ENCODE measurements around the gene NR1H2. TPM values are rescaled to one million over a fixed set of nuclear protein-coding genes. Genes with fewer than 3 reads are reported as not detected.
A peak's percentile ranks its signal among the peaks of the same experiment; 100 is the strongest.

The NR1H2 gene
- polyA plus RNA-seq, 12 donors = 16.0 to 30.8 (median 17.6) TPM; not detected in 1

DNA sequence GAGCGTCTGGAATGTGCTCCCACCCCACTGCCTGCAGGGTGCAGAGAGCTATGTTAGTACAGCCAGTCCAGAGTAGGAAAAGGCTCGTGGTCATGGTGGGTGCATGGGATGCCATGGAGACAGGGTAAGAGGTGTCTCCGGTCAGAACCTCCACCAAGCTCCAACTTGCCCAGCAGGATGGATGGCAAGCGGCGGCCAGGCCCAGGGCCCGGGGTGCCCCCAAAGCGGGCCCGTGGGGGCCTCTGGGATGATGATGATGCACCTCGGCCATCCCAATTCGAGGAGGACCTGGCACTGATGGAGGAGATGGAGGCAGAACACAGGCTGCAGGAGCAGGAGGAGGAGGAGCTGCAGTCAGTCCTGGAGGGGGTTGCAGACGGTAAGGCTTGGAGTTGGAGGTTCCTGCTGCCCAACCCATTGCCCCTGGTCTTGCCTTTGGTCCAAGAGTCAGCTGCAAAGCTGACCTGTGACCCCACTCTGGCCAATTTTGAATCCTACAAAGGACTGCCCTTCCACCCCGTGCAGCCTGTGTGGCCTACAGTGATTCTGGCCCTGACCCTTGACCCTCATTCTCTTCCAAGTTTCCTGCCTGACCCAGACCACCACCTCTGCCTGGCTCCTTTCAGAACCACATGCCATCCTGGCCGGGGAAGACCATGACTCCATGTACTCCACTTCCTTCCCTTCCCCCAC, 22.6 kb downstream of the NR1H2 start:
- no peak for DNase-seq

DNA sequence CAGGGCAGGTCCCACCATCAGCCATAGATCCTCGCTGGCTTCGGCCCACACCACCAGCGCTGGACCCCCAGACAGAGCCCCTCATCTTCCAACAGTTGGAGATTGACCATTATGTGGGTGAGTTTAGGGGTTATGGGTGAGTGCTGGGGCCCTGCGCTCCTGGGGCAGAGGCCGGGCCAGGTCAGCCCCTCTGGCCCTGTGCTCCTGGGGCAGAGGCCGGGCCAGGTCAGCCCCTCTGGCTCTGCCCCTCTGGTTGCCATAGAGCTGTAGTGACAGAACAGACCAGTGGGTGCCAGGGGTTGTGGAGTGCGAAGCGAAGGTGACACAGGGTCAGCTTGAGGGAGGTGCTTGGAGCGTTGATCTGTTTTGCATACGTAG, 23.1 kb downstream of the NR1H2 start:
- no peak for DNase-seq

DNA sequence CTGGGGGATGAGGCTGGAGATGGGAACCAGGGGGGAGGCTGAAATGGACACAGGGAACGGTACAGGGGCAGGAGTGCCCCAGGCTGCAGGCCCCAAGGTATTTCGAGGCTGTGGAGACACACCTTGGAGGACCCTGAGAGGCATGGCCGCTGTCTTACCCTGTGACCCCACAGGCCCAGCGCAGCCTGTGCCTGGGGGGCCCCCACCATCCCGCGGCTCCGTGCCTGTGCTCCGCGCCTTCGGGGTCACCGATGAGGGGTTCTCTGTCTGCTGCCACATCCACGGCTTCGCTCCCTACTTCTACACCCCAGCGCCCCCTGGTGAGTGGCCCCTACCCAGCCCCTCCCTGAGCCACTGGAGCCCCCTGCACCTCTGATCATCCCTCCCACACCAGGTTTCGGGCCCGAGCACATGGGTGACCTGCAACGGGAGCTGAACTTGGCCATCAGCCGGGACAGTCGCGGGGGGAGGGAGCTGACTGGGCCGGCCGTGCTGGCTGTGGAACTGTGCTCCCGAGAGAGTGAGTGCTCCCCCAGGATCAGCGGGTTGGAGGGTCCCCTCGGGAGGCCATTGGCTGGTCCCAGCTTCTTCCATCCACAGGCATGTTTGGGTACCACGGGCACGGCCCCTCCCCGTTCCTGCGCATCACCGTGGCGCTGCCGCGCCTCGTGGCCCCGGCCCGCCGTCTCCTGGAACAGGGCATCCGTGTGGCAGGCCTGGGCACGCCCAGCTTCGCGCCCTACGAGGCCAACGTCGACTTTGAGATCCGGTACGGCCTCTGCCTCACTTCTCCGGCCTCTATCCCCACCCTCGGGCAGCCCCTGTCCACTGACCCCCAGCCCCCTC, 25.6 kb downstream of the NR1H2 start:
- DNase-seq = no peak

DNA sequence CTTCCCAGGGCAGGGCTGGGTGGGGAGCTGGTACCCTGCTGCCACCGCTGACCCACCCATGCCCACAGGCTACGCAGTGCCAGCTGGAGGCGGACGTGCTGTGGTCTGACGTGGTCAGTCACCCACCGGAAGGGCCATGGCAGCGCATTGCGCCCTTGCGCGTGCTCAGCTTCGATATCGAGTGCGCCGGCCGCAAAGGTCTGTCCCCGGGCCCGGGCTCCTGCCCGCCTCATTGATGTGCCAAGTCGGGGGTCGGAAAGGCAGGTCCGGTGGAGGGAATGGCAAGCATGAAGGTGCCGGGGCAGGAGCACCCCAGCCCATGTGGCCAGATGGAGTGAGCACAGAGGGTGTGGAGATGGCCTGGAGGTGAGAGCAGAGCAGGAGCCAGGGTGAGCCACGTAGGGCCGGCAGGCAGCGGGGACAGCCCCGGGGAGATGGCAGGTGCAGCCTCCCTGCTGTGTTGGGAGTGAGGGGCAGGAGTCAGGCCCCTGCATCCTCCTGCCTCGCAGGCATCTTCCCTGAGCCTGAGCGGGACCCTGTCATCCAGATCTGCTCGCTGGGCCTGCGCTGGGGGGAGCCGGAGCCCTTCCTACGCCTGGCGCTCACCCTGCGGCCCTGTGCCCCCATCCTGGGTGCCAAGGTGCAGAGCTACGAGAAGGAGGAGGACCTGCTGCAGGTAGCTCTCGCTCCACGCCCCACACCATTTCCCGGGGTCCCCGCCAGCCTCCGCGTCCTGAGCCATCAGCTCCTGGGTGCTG, 26.5 kb downstream of the NR1H2 start:
- DNase-seq = no peak

DNA sequence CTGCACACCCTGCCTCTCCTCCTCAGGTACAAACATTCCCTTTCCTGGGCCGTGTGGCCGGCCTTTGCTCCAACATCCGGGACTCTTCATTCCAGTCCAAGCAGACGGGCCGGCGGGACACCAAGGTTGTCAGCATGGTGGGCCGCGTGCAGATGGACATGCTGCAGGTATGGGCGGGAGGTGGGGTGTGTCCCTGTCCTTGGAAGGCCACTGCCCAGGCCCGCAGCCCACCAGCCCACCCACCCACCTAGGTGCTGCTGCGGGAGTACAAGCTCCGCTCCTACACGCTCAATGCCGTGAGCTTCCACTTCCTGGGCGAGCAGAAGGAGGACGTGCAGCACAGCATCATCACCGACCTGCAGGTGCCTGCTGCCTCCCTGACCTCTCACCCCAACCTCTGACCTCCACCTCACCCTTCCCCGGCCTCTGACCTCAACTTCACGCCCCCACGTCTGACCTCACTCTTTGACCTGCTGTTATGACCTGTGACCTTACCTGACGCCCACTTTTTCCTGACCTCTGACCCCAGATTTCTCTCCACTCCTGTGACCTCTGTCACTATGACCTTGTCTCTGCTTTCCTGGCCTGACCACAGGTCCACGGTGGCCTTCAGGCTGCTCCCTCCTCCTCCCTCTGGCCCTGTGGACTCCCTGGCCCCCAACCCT, 30.0 kb downstream of the NR1H2 start:
- DNase-seq = no peak

DNA sequence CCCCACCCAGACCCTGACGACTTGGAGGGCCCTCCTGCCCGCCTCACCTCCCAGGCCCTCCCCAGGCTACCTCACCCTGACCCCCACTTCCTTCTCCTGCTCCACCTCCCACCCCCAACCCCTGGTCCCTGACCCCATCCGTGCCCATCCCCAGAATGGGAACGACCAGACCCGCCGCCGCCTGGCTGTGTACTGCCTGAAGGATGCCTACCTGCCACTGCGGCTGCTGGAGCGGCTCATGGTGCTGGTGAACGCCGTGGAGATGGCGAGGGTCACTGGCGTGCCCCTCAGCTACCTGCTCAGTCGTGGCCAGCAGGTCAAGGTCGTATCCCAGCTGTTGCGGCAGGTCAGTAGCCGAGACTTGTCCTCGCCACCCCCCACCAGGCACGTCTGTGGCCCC, 30.6 kb downstream of the NR1H2 start:
- no peak for DNase-seq

DNA sequence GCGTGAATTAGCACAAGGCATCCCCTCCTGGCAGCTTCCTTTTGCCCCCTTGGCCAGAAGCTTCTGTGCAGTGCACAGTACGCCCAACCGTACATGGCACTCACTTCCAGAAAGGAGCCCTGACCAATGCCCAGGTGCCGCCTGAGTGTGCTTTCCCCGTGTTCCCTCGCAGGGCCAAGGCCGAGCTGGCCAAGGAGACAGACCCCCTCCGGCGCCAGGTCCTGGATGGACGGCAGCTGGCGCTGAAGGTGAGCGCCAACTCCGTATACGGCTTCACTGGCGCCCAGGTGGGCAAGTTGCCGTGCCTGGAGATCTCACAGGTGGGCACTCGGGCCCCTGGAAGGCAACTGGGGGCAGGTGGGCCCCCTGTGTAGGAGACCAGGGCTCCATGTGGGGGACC, 33.1 kb downstream of the NR1H2 start:
- no peak for DNase-seq

DNA sequence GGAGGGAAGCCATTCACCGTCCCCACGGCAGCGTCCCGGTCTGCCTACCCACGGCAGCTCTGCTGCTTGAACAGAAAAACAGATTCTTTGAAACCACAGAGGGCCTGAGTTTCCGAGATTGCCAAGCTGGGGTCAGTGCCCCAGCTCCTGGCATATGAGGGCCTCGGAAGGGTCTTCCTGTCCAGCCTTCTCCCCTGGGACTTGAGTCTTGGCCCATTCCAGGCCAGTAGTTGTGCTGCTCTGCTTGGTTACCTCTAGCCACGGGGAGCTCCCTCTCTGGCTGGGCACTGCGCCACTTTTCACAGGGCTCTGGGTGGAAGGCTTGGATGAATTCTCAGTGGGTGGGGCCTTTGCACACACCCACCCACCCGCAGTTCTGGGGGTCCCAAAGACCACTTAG, 33.9 kb downstream of the NR1H2 start:
- no peak for DNase-seq

DNA sequence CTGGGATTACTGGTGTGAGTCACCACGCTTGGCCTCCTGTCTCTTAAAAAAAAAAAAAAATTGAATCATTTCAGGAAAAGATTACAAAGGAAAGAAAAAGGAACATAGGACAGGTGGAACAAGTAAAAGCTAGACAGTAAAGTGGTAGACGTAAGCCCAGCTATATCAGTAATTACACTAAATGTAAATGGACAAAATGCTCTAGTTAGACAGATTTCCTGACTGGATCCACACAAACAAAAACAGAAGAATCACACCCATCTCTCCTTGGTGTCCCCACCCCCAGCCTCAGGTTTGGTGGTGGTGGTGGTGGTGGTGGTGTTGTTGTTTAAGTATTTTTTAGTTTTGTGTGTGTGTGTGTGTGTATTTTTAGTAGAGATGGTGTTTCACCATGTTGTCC, 36.2 kb downstream of the NR1H2 start:
- no peak for DNase-seq

DNA sequence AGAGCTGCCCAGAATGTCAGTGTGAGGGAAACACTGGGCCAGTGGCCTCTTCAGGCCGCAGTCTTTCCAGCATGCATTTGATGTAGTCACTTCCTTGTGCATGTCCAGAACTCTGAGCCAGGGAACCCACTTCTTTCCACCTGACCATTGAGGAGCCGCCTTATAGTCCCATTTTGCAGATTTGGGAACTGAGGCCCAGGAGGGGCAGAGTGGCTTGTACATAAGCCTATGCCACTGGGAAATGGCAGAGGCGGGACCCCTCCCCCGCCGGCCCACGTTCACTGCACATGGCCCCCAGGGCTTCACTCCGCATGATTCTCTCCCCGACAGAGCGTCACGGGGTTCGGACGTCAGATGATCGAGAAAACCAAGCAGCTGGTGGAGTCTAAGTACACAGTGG, 36.8 kb downstream of the NR1H2 start:
- DNase-seq = no peak

DNA sequence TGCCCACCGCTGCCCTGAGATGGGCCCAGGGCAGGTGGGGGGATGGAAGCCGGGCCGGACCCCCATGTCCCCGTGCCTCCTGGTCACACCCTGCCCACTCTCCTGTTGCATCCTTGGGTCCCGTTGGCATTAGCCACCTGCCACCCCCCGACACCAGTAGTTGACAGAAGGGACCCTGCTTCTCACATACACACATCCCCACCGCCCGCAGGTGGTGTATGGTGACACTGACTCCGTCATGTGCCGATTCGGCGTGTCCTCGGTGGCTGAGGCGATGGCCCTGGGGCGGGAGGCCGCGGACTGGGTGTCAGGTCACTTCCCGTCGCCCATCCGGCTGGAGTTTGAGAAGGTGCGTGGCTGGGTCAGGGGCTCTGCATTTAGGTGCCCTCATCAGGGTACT, 37.3 kb downstream of the NR1H2 start:
- DNase-seq = no peak

DNA sequence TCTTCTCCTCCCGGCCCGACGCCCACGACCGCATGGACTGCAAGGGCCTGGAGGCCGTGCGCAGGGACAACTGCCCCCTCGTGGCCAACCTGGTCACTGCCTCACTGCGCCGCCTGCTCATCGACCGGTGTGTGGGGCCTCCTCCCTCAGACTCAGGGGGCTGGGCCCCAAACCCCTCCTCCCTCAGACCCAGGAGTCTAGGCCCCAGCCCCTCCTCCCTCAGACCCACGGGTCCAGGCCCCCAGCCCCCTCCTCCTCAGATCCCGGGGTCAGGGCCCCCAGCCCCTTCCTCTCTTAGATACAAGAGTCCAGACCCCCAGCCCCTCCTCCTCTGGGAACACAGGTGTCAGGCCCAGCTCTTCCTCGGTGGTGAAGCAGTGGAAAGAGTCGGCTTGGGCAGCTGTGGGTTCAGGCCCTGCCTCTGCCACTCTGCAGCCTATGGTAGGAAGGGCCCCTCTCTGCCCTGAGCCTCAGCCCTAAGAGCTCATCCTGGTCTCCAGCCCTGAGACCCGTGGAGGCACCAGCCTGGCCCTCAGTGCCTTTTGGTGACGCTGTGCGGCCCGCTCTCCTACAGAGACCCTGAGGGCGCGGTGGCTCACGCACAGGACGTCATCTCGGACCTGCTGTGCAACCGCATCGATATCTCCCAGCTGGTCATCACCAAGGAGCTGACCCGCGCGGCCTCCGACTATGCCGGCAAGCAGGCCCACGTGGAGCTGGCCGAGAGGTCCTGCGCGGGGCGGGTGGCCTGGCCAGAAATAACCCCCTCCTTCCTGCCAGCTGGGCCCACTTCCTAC, 38.8 kb downstream of the NR1H2 start:
- DNase-seq = peak; percentile 63

DNA sequence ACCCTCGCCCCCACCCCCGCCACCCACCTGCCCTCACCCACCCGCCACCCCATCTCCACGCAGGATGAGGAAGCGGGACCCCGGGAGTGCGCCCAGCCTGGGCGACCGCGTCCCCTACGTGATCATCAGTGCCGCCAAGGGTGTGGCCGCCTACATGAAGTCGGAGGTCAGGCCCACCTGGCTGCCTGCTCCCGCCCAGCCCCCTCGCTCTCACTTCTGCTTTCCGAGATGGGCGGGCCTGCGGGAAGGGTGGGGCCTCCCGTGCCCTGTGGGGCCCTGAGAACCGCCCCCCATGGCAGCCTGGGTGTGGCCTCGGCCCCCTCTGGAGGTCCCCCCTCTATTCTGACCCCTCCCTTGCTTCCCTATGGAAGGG, 39.4 kb downstream of the NR1H2 start:
- DNase-seq = no peak

DNA sequence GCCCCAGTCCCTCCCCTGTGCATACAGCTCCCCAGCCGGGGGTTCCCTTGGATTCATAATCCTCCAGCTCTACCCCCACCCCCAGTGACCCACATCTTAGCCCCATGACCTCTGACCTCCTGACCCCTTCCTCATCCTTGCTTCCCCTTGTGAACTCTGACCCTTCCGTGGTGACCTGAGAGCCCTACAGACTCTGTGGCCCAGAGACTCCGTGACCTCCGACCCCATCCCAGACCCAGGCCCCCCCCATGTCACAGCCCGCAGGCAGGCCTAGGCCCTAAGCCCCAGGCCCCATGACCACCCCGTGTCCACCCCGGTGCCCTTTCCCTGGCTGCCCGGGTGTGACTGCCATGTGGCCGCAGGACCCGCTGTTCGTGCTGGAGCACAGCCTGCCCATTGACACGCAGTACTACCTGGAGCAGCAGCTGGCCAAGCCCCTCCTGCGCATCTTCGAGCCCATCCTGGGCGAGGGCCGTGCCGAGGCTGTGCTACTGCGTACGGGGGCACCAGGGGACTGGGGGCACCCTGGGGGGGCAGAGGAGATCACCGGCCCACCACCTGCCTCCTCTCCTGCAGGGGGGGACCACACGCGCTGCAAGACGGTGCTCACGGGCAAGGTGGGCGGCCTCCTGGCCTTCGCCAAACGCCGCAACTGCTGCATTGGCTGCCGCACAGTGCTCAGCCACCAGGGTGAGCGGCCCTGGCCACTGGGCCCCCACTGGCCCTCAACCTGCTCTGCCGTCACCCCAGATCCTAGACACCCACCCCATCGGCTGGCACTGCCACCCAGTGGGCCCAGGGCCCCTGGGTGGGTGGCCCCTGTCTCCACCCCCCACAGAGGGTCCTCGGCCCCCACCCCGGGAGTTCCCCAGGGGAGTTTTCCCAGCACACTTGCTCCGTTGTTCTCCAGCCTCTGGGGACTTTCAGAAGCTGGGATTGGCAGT, 40.0 kb downstream of the NR1H2 start:
- DNase-seq = no peak

DNA sequence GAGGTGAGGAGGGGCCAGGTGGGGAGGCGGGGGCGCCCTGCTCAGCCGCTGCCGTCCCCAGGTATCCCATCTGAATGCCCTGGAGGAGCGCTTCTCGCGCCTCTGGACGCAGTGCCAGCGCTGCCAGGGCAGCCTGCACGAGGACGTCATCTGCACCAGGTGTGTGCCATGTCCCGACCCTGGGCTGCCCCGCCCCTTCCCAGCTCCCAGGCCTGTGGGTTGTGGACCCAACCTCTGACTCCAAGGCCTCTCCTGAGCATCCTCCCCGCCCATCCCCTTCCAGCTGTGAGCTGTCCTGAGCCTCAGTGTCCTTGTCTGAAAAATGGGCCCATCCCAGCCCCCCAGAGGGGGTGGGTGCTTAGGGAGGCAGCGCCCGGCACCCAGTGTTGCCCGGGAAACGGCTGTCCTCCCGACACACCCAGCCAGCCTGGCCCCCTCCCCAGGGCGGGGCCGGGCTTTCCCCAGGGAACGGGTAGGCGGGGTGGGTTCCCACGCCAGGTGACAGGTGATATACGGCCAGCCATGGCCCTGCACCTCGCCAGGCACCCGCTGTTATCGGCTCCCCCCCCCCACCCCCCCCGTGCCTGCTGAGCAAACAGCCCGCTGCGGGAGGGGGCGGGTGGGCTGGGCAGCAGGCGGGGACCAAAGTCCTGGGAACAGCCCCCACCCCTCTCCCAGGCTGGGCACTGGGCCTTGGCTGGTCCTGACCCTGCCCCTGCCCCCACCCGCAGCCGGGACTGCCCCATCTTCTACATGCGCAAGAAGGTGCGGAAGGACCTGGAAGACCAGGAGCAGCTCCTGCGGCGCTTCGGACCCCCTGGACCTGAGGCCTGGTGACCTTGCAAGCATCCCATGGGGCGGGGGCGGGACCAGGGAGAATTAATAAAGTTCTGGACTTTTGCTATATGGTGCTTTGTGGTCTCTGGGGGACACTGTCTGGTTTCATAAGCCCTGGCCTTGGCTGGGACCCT, 41.1 kb downstream of the NR1H2 start:
- DNase-seq = no peak

DNA sequence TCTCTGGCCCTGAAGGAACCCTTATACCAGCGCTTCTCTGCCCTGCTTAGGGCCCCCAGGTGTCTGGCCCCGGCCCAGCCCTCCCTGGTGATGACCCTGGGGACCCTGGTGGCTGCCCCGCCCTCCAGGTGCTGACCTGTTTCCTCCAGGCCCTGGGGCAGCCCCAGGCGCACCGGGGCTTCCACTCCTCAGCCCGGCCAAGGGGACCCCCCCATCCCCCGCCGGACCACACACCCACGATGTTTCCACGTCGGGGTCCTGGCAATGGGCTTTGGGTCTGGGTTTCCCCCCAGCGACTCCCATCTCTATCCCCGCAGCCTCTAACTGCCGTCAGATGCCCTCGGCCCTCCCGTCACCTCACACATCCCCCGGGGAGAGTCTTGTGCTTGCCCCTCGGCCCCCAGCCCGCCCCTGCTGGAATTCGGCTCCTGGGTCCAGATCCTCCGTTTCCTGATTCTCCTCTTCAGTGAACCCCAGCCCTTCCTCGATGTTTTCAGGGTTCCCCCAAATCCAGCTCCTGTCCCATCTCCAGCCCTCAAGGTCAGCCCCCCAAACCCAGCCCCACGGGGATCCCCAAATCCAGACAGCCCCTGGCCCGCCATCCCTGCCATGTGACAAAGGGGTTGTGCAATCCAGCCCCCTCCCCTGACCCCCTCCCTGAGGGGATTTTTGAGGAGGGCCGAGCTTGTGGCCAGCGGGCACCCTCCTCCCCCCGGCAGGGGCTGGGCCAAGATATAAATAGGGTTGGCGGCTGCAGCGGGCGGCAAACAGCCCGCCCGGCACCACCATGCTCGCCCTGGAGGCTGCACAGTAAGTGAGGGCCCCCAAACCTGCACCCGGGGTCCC, 42.1 kb downstream of the NR1H2 start, which contains the start of gene SPIB:
SPIB (plus strand) TSS at position 763 of the 846 bp plus-strand sequence; CDS start at position 788, 25 bp downstream.
- no peak for DNase-seq

DNA sequence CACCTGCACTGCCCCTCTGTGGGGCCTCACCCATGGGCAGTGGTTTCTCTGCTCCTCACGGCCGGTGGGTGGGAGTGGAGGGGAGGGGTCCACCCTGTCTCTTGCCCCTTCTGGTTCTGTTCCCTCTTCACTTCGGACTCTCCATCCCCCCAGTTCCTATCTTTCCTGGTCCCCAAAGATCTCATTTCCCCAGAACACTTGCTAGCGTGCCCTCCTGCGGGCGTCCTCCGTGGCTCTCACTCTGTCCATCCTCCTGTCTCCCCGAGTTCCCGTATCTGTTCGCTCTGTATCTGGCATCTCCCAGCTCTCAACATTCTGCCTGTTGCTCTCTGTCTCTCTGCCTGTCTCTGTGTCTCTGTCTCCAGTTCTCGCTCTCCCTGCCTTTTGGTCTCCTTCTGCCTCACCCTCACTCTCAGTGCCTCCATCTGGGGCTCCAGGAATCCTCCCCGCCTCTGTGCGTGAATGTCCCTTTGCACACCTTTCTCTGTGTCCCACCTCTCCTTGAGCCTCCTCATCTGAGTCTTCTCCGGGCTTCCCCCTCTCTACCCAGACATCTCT, 42.8 kb downstream of the NR1H2 start:
- no peak for DNase-seq

Measured in muscle of arm (tissue), 12 donors.